Measurements from ENCODE around the gene HINT2. TPM values are rescaled to one million over a fixed set of nuclear protein-coding genes. Genes with fewer than 3 reads are reported as not detected.

HINT2 gene
- total RNA-seq, 1 experiment from 2014 or later, result 110 TPM

- no peak overlapping the region for H3K27ac Mint-ChIP-seq (ENCODE audit: unreplicated experiment)
- peaks cover 16% of the 10 kb centered on the region for H3K36me3 Mint-ChIP-seq (ENCODE audit: insufficient read depth, unreplicated experiment)
- intact Hi-C loops (cut with micrococcal nuclease; ENCODE audit: unreplicated experiment), result loop anchor here (5.0 kb wide), 1 partner anchor 71 kb away; the partner anchor contains the start of genes GBA2 and RGP1
- H3K27me3 Mint-ChIP-seq (ENCODE audit: insufficient read depth, unreplicated experiment), result no peaks in the 10 kb centered on the region
- ChIA-PET CTCF (no interaction called here), POLR2A (no interaction called here)
- Histone ChIP-seq H3K4me3 (ENCODE audit: low read depth, low read length) (no peak overlapping the region), H3K4me1 (peaks cover 9% of the 10 kb centered on the region), H3K9me3 (no peaks in the 10 kb centered on the region), H3K27me3 (replicated peaks; ENCODE audit: control insufficient read depth, insufficient read depth, low read length) (no peaks in the 10 kb centered on the region), H3K36me3 (ENCODE audit: control insufficient read depth, insufficient read depth, low read length) (no peaks in the 10 kb centered on the region)
- BruUV-seq (replicated peaks), result no TSS peak
- DNase-seq, result no peak
- no peak for TF ChIP-seq CTCF (IDR thresholded peaks at IDR 0.05; ENCODE audit: insufficient read depth in 1 of 2, low read depth in 1 of 2, low read length in 1 of 2, severe bottlenecking in 1 of 2, unreplicated experiment in 1 of 2)
- H3K4me1 Mint-ChIP-seq (ENCODE audit: low read depth, unreplicated experiment), result peaks cover 9% of the 10 kb centered on the region
- H3K4me3 Mint-ChIP-seq (ENCODE audit: unreplicated experiment), result no peak overlapping the region
- H3K9me3 Mint-ChIP-seq (ENCODE audit: unreplicated experiment), result no peaks in the 10 kb centered on the region
Observed at GRCh38 chr9:35818341-35818740, 3.5 kb upstream of the HINT2 start.

- H3K4me1 ChIP-seq, result peaks cover 20% of the 10 kb centered on the region
- H3K4me1 Mint-ChIP-seq (ENCODE audit: low read depth, unreplicated experiment), result peaks cover 14% of the 10 kb centered on the region
- H3K27me3 ChIP-seq (replicated peaks; ENCODE audit: control insufficient read depth, insufficient read depth, low read length), result no peaks in the 10 kb centered on the region
- intact Hi-C loops (cut with micrococcal nuclease; ENCODE audit: unreplicated experiment), result loop anchor here (5.0 kb wide), 1 partner anchor 69 kb away; the partner anchor contains the start of genes GBA2 and RGP1
- peaks cover 24% of the 10 kb centered on the region for H3K36me3 Mint-ChIP-seq (ENCODE audit: insufficient read depth, unreplicated experiment)
- no peaks in the 10 kb centered on the region for H3K9me3 ChIP-seq
- ChIA-PET CTCF (interaction anchor here (1.2 kb wide), 1 partner anchor 66 kb away, joined by 4 read pairs; no protein-coding TSS in a partner anchor), POLR2A (no interaction called here)
- peak in 1 of 2 experiments; percentile 37 for TF ChIP-seq CTCF (IDR thresholded peaks at IDR 0.05; ENCODE audit: insufficient read depth in 1 of 2, low read depth in 1 of 2, low read length in 1 of 2, severe bottlenecking in 1 of 2, unreplicated experiment in 1 of 2)
- no peaks in the 10 kb centered on the region for H3K27me3 Mint-ChIP-seq (ENCODE audit: insufficient read depth, unreplicated experiment)
- no peak overlapping the region for H3K27ac Mint-ChIP-seq (ENCODE audit: unreplicated experiment)
- no peaks in the 10 kb centered on the region for H3K9me3 Mint-ChIP-seq (ENCODE audit: unreplicated experiment)
- no peak overlapping the region for H3K4me3 ChIP-seq (ENCODE audit: low read depth, low read length)
- DNase-seq, result peak in 1 of 2 experiments; percentile 30
- no peak overlapping the region for H3K4me3 Mint-ChIP-seq (ENCODE audit: unreplicated experiment)
- no peaks in the 10 kb centered on the region for H3K36me3 ChIP-seq (ENCODE audit: control insufficient read depth, insufficient read depth, low read length)
- no TSS peak for BruUV-seq (replicated peaks)
Observed at GRCh38 chr9:35816708-35817107, 1.9 kb upstream of the HINT2 start.

- peak; percentile 80 to 81 for DNase-seq
- Mint-ChIP-seq H3K4me3 (ENCODE audit: unreplicated experiment) (peak overlapping the region; percentile 93), H3K36me3 (ENCODE audit: insufficient read depth, unreplicated experiment) (peaks cover 24% of the 10 kb centered on the region), H3K9me3 (ENCODE audit: unreplicated experiment) (no peaks in the 10 kb centered on the region), H3K27me3 (ENCODE audit: insufficient read depth, unreplicated experiment) (no peaks in the 10 kb centered on the region), H3K4me1 (ENCODE audit: low read depth, unreplicated experiment) (peaks cover 14% of the 10 kb centered on the region), H3K27ac (ENCODE audit: unreplicated experiment) (peak overlapping the region; percentile 93)
- Histone ChIP-seq H3K9me3 (no peaks in the 10 kb centered on the region), H3K4me3 (ENCODE audit: low read depth, low read length) (peak overlapping the region; percentile 79), H3K4me1 (peaks cover 20% of the 10 kb centered on the region), H3K36me3 (ENCODE audit: control insufficient read depth, insufficient read depth, low read length) (no peaks in the 10 kb centered on the region), H3K27me3 (replicated peaks; ENCODE audit: control insufficient read depth, insufficient read depth, low read length) (no peaks in the 10 kb centered on the region)
- BruUV-seq (replicated peaks), result TSS peak; percentile 50
- intact Hi-C loops (cut with micrococcal nuclease; ENCODE audit: unreplicated experiment), result loop anchor here (2.0 kb wide), 1 partner anchor 155 kb away; the partner anchor contains the start of genes CCDC107 and RMRP
- ChIA-PET CTCF (interaction anchor here (0.5 to 4.6 kb wide), 21 partner anchors 9 to 211 kb away, joined by 3 to 77 read pairs (median 5); partner anchors contain the start of genes FAM221B and TMEM8B), POLR2A (interaction anchor here (0.5 to 1.2 kb wide), 7 partner anchors 13 to 1636 kb away, joined by 3 to 5 read pairs (median 4); partner anchors contain the start of genes CREB3, FAM221B, GBA2 and RGP1)
- peak; percentile 36 to 45 for TF ChIP-seq CTCF (IDR thresholded peaks at IDR 0.05; ENCODE audit: insufficient read depth in 1 of 2, low read depth in 1 of 2, low read length in 1 of 2, severe bottlenecking in 1 of 2, unreplicated experiment in 1 of 2)
Observed at GRCh38 chr9:35814106-35814840, 569 bp downstream of the HINT2 start.

Measured in Caco-2 (cell line).